ENCODE results near the gene C4BPA.

Gene C4BPA

DNA sequence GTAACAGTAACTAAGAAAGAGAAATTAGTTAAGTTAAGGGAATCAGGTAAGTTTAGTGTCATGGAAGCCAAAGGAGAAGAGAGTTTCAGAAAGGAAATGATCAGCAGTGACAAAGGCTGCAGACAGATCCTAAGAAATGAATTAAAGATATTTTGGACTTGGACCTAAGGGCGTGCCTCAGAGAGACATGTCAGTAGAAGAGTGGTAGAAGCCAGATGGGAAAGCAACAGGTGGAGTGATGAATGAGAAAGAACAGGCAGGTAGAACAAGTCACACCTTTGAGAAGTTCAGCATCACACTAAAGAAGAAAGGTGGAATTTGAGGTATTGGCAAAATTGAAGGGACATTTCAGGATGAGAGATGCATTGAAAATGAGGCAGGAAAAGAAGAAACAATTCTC, 1.4 kb upstream of the C4BPA start:
- in situ Hi-C loops (cut with MboI; ENCODE audit: low sequenced_read_pairs, unreplicated experiment): no loop called here
- no peak for DNase-seq (ENCODE audit: low spot score)
- TF ChIP-seq, protein P1, sequence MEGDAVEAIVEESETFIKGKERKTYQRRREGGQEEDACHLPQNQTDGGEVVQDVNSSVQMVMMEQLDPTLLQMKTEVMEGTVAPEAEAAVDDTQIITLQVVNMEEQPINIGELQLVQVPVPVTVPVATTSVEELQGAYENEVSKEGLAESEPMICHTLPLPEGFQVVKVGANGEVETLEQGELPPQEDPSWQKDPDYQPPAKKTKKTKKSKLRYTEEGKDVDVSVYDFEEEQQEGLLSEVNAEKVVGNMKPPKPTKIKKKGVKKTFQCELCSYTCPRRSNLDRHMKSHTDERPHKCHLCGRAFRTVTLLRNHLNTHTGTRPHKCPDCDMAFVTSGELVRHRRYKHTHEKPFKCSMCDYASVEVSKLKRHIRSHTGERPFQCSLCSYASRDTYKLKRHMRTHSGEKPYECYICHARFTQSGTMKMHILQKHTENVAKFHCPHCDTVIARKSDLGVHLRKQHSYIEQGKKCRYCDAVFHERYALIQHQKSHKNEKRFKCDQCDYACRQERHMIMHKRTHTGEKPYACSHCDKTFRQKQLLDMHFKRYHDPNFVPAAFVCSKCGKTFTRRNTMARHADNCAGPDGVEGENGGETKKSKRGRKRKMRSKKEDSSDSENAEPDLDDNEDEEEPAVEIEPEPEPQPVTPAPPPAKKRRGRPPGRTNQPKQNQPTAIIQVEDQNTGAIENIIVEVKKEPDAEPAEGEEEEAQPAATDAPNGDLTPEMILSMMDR (IDR thresholded peaks at IDR 0.05; ENCODE audit: borderline replicate concordance, control extremely low read depth, extremely low read depth, insufficient read depth, missing control alignments): no peak

DNA sequence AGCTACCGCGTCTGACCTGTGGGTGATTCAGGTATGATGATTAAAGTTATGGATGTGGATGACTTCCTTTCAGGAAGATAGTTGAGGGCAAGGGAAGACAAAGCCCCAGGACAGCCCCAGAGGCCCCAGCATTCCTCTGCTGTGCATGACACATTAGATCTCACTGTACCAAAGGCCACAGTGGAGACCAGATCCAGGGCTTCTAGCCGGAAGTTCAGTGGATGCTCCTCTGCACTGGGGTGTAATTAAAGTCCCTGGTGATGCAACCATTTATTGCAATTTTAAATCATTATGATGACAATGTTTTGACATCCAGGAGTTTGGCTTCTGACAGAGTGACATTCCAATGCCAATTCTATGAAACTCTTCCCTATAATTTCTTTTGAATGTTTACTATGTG, 5.0 kb downstream of the C4BPA start:
- TF ChIP-seq, protein P1 (IDR thresholded peaks at IDR 0.05; ENCODE audit: borderline replicate concordance, control extremely low read depth, extremely low read depth, insufficient read depth, missing control alignments): no peak
- in situ Hi-C loops (cut with MboI; ENCODE audit: low sequenced_read_pairs, unreplicated experiment): no loop called here
- DNase-seq (ENCODE audit: low spot score): no peak

DNA sequence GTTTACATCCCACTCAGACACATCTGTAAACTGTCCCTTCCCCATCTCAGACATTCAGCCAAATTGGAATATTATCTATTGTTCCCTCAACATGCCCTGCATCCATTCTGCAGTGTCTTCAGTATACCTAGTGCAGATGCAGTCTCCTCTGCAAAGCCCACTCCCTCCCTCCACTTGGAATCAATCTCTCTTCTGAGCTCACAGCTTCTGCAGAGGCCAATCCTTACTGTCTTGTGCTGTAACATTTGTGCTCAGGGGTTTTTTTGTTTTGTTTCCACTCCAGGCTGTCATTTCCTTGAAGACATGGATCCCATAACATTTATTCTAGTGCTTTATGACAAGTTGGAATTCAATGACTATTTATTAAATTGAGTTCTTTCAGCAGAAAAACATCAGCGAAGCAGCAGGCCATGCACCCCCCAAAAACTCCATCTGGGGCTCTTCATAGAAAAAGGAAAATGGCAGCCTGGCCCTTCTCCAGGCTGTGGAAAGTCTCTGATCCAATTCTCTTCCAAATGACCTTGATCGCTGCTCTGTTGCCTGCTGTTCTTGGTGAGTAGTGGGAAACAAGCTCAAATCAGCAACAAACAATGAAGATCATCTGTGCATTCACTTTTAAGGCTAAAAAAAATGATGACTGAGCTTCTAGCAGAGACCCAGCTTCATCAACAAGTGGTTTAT, 8.7 kb downstream of the C4BPA start:
- no peak for DNase-seq (ENCODE audit: low spot score)
- TF ChIP-seq, protein P1 (IDR thresholded peaks at IDR 0.05; ENCODE audit: borderline replicate concordance, control extremely low read depth, extremely low read depth, insufficient read depth, missing control alignments): no peak
- in situ Hi-C loops (cut with MboI; ENCODE audit: low sequenced_read_pairs, unreplicated experiment): no loop called here

DNA sequence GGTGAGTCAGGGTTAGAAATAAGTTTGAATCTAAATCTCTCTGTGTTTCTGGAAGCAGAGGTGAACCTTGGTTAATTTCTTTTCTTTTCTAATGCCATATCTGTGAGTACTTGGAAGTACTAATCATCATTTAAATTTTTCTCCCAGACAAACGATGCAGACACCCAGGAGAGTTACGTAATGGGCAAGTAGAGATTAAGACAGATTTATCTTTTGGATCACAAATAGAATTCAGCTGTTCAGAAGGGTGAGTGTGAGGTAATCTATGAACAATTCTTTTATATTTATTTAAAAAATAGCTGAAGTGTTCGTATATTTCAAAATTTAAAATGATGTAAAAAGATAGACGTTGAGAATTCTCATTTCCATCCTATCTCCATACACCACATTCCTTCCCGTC, 11.2 kb downstream of the C4BPA start:
- DNase-seq (ENCODE audit: low spot score): no peak
- in situ Hi-C loops (cut with MboI; ENCODE audit: low sequenced_read_pairs, unreplicated experiment): no loop called here
- TF ChIP-seq, protein P1 (IDR thresholded peaks at IDR 0.05; ENCODE audit: borderline replicate concordance, control extremely low read depth, extremely low read depth, insufficient read depth, missing control alignments): no peak

DNA sequence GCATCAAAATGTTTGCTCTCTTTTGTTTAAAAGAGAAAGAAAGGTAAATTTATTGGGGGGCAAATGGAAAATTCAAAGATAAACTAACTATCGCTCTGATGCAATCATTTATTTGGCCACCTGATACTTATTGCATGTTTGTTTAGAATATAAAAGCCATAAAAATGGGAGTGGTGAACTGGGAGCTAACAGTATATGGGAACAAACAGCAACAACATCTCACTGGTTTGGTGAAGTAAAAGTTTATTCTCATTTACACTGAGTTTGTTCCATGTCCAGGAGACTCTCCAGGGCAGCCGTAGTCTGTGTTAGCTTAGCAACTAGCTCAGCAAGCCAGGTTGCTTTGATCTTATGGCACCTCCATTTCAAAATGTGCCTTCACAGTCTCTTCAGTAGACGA, 20.4 kb downstream of the C4BPA start:
- TF ChIP-seq, protein P1 (IDR thresholded peaks at IDR 0.05; ENCODE audit: borderline replicate concordance, control extremely low read depth, extremely low read depth, insufficient read depth, missing control alignments): no peak
- in situ Hi-C loops (cut with MboI; ENCODE audit: low sequenced_read_pairs, unreplicated experiment): no loop called here
- DNase-seq (ENCODE audit: low spot score): no peak

DNA sequence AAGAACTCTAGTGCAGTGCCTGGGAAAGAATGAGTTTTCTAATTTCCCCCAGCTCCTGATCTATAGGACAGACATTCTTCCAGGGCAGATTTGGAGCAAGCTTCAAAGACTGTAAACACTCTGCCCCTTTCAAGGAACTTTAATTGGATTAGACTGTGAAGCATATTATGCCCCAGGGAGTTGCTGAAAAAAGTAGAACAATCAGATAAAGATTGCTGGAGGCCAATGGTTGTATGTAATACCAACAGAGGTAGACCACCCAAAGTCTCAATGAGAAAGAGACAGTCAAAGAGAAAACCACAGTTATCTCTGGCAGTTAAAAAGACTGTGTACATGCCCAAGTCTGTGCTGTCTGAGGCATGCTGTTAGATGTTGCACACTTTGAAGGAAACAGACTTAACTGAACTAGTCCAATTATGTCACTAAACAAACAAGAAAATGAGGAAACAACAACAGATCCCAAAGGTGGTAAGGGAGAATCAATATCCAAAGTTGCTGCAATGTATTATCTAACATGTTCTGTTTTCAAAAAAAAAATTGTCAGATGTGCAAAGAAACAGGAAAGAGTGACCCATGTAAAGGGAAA, 24.4 kb downstream of the C4BPA start:
- no peak for DNase-seq (ENCODE audit: low spot score)
- TF ChIP-seq, protein P1 (IDR thresholded peaks at IDR 0.05; ENCODE audit: borderline replicate concordance, control extremely low read depth, extremely low read depth, insufficient read depth, missing control alignments): no peak
- in situ Hi-C loops (cut with MboI; ENCODE audit: low sequenced_read_pairs, unreplicated experiment): no loop called here
